SH-SY5Y (cell line): ENCODE measurements around the gene STARD9.

Experiments used
- GATA2 ChIP-seq: IDR thresholded peaks from 2 replicates; pipeline ENCODE4 v1.6.1; 2011; ENCODE audit warnings: mild to moderate bottlenecking, low read depth, low read length
- GATA3 ChIP-seq: IDR thresholded peaks from 2 replicates; pipeline ENCODE4 v1.6.1; 2011; ENCODE audit warnings: low read depth, mild to moderate bottlenecking, low read length, moderate library complexity

STARD9 gene

GRCh38 chr15:42575188-42576039, at the start of gene STARD9:
Gene STARD9 (plus strand): TSS chr15:42575606. CDS start chr15:42575716, 110 bp downstream.
- TF ChIP-seq GATA3 = no peak

- no peak for TF ChIP-seq GATA3
- TF ChIP-seq GATA2 = no peak
Observed at GRCh38 chr15:42528970-42529369, 46.4 kb upstream of the STARD9 start.

GRCh38 chr15:42533246-42533645, 42.2 kb upstream of the STARD9 start:
- TF ChIP-seq GATA2 = no peak
- TF ChIP-seq GATA3 = no peak

GRCh38 chr15:42544853-42545629, 30.4 kb upstream of the STARD9 start:
- TF ChIP-seq GATA3 (no peak), GATA2 (no peak)

- TF ChIP-seq GATA2 (no peak), GATA3 (no peak)
Observed at GRCh38 chr15:42547918-42548248, 27.5 kb upstream of the STARD9 start.

GRCh38 chr15:42548249-42549031, 27.0 kb upstream of the STARD9 start, which contains the start of the genes HAUS2 and LRRC57:
Gene HAUS2 (plus strand): TSS chr15:42548838. CDS start chr15:42548873, 35 bp downstream.
Gene LRRC57 (minus strand): TSS chr15:42548793. CDS start chr15:42548434, 359 bp downstream.
- TF ChIP-seq GATA2 (no peak), GATA3 (no peak)

GRCh38 chr15:42549032-42549491, 26.3 kb upstream of the STARD9 start:
- TF ChIP-seq GATA2 = no peak
- TF ChIP-seq GATA3 = no peak

GRCh38 chr15:42549741-42550392, 25.5 kb upstream of the STARD9 start:
- TF ChIP-seq GATA3 (no peak), GATA2 (no peak)

- TF ChIP-seq GATA3 (no peak), GATA2 (no peak)
Observed at GRCh38 chr15:42553554-42553953, 21.9 kb upstream of the STARD9 start.

- no peak for TF ChIP-seq GATA3
- TF ChIP-seq GATA2 = no peak
Observed at GRCh38 chr15:42558739-42559138, 16.7 kb upstream of the STARD9 start.

GRCh38 chr15:42576040-42576594, 711 bp downstream of the STARD9 start:
- no peak for TF ChIP-seq GATA3
- TF ChIP-seq GATA2 = no peak

- TF ChIP-seq GATA3 = no peak
- TF ChIP-seq GATA2 = no peak
Observed at GRCh38 chr15:42576776-42577175, 1.4 kb downstream of the STARD9 start.

- TF ChIP-seq GATA3 (no peak), GATA2 (no peak)
Observed at GRCh38 chr15:42577514-42578031, 2.2 kb downstream of the STARD9 start.
